ENCODE data around the gene KNCN. TPM values are rescaled to one million over a fixed set of nuclear protein-coding genes. Genes with fewer than 3 reads are reported as not detected.

KNCN gene
- total RNA-seq, 1 donor from 2014 or later = not detected

GRCh38 chr1:46501528-46501927 is 49.9 kb downstream of the KNCN start:
- peaks cover 60% of the 10 kb centered on the region for H3K27me3 Mint-ChIP-seq (ENCODE audit: unreplicated experiment)
- no peak overlapping the region for H3K4me3 Mint-ChIP-seq (ENCODE audit: unreplicated experiment)
- H3K27ac Mint-ChIP-seq (ENCODE audit: unreplicated experiment) = no peak overlapping the region
- no peaks in the 10 kb centered on the region for H3K36me3 Mint-ChIP-seq (ENCODE audit: unreplicated experiment)
- no peaks in the 10 kb centered on the region for H3K4me1 Mint-ChIP-seq (ENCODE audit: unreplicated experiment)
- TF ChIP-seq, protein P1, sequence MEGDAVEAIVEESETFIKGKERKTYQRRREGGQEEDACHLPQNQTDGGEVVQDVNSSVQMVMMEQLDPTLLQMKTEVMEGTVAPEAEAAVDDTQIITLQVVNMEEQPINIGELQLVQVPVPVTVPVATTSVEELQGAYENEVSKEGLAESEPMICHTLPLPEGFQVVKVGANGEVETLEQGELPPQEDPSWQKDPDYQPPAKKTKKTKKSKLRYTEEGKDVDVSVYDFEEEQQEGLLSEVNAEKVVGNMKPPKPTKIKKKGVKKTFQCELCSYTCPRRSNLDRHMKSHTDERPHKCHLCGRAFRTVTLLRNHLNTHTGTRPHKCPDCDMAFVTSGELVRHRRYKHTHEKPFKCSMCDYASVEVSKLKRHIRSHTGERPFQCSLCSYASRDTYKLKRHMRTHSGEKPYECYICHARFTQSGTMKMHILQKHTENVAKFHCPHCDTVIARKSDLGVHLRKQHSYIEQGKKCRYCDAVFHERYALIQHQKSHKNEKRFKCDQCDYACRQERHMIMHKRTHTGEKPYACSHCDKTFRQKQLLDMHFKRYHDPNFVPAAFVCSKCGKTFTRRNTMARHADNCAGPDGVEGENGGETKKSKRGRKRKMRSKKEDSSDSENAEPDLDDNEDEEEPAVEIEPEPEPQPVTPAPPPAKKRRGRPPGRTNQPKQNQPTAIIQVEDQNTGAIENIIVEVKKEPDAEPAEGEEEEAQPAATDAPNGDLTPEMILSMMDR (IDR thresholded peaks at IDR 0.05) = no peak
- no peaks in the 10 kb centered on the region for H3K9me3 Mint-ChIP-seq (ENCODE audit: unreplicated experiment)
- no peak for DNase-seq (ENCODE audit: extremely low spot score, unreplicated experiment)

DNA sequence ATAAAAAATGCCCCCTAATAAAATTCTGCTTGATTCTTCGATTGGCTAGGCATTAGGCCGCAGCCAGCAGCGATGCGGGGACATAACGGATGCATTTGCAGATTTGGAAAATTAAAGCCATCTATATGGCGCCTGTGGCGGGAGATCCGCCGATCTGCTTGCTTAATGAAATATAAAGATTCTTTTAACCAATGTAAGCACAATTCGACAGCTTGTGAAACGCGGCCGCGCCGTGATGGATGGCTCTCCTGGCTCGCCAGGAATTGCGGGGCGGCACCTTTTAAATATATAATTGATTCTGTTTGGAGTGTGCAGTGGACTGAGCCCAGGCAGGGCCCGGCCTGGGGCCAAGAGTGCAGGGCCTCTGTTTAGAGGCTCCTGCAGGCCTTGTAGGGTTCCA is 53.8 kb downstream of the KNCN start:
- Mint-ChIP-seq H3K36me3 (ENCODE audit: unreplicated experiment) (no peaks in the 10 kb centered on the region), H3K4me1 (ENCODE audit: unreplicated experiment) (no peaks in the 10 kb centered on the region), H3K4me3 (ENCODE audit: unreplicated experiment) (no peak overlapping the region), H3K9me3 (ENCODE audit: unreplicated experiment) (no peaks in the 10 kb centered on the region), H3K27me3 (ENCODE audit: unreplicated experiment) (peaks cover 85% of the 10 kb centered on the region), H3K27ac (ENCODE audit: unreplicated experiment) (no peak overlapping the region)
- TF ChIP-seq, protein P1 (IDR thresholded peaks at IDR 0.05) = no peak
- DNase-seq (ENCODE audit: extremely low spot score, unreplicated experiment) = no peak

DNA sequence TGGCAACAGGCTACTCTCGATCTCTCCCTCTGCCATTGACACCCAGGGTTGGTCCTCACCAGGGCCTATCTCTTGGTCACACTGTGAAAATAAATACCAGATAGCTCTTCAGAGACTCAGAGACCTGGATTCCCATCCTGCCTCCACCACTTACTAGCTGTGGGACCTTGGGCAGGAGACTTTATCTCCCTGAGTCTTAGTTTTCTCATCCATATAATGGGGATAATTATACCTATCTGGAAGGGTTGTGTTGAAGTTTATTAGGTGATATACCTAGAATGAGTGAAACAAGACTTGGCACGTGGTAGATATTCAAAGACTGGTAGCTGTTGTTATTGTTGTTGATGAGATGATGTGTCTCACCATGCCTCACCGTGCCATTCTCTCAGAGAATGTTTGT is 54.4 kb downstream of the KNCN start:
- H3K4me1 Mint-ChIP-seq (ENCODE audit: unreplicated experiment) = no peaks in the 10 kb centered on the region
- peaks cover 85% of the 10 kb centered on the region for H3K27me3 Mint-ChIP-seq (ENCODE audit: unreplicated experiment)

DNA sequence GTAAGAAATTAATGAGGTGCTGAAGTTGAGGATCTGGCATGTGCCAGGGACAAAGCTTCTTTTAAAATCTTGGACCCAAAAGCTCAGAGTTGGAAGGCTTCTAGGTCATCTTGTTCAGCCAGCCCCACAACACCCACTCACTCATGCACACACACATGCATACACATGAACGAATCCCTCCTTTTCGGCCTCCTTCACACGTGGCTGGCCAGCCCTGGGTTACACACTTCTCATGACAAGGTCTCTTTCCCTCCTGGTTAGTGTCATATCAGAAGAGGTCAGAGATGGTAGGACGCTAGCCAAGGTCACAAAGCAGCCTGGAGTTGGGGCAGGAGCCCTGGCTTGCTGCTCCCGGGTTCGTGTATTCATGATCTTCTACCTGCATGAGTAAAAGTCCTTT is 54.9 kb downstream of the KNCN start:
- Mint-ChIP-seq H3K36me3 (ENCODE audit: unreplicated experiment) (no peaks in the 10 kb centered on the region), H3K4me1 (ENCODE audit: unreplicated experiment) (no peaks in the 10 kb centered on the region), H3K27me3 (ENCODE audit: unreplicated experiment) (peaks cover 85% of the 10 kb centered on the region), H3K4me3 (ENCODE audit: unreplicated experiment) (no peak overlapping the region), H3K27ac (ENCODE audit: unreplicated experiment) (no peak overlapping the region), H3K9me3 (ENCODE audit: unreplicated experiment) (no peaks in the 10 kb centered on the region)
- TF ChIP-seq, protein P1 (IDR thresholded peaks at IDR 0.05) = no peak
- DNase-seq (ENCODE audit: extremely low spot score, unreplicated experiment) = no peak

More for the DNA sequence above, 54.4 kb downstream of the KNCN start:
- DNase-seq (ENCODE audit: extremely low spot score, unreplicated experiment) = no peak
- H3K9me3 Mint-ChIP-seq (ENCODE audit: unreplicated experiment) = no peaks in the 10 kb centered on the region
- H3K4me3 Mint-ChIP-seq (ENCODE audit: unreplicated experiment) = no peak overlapping the region
- no peaks in the 10 kb centered on the region for H3K36me3 Mint-ChIP-seq (ENCODE audit: unreplicated experiment)
- TF ChIP-seq, protein P1 (IDR thresholded peaks at IDR 0.05) = no peak
- H3K27ac Mint-ChIP-seq (ENCODE audit: unreplicated experiment) = no peak overlapping the region

GRCh38 chr1:46495778-46496177 is 55.7 kb downstream of the KNCN start:
- Mint-ChIP-seq H3K4me1 (ENCODE audit: unreplicated experiment) (no peaks in the 10 kb centered on the region), H3K36me3 (ENCODE audit: unreplicated experiment) (no peaks in the 10 kb centered on the region), H3K27me3 (ENCODE audit: unreplicated experiment) (peaks cover 83% of the 10 kb centered on the region), H3K9me3 (ENCODE audit: unreplicated experiment) (no peaks in the 10 kb centered on the region), H3K4me3 (ENCODE audit: unreplicated experiment) (no peak overlapping the region), H3K27ac (ENCODE audit: unreplicated experiment) (no peak overlapping the region)
- DNase-seq (ENCODE audit: extremely low spot score, unreplicated experiment) = no peak
- TF ChIP-seq, protein P1 (IDR thresholded peaks at IDR 0.05) = no peak

Other genes with a start within 250 kb of the KNCN start
- gene LRRC41, start 248.0 kb downstream of the KNCN start, total RNA-seq = 90.7 and 93.4 TPM in 2 replicates
- gene UQCRH, start 247.9 kb downstream of the KNCN start, total RNA-seq = 200 and 228 TPM in 2 replicates
- 21.6 and 24.5 TPM in 2 replicates for gene NSUN4, start 210.8 kb downstream of the KNCN start, total RNA-seq
- 12.2 and 15.3 TPM in 2 replicates for gene FAAH, start 157.3 kb downstream of the KNCN start, total RNA-seq
- not detected in 2 replicates for gene DMBX1, start 61.8 kb downstream of the KNCN start, total RNA-seq
- 32.5 and 35.0 TPM in 2 replicates for gene MKNK1, start 52.6 kb upstream of the KNCN start, total RNA-seq
- gene MOB3C, start 65.2 kb upstream of the KNCN start, total RNA-seq = 9.4 and 9.6 TPM in 2 replicates
- gene ATPAF1, start 116.7 kb upstream of the KNCN start, total RNA-seq = 34.2 and 35.7 TPM in 2 replicates
- not detected in 2 replicates for gene TEX38, start 120.2 kb upstream of the KNCN start, total RNA-seq
- gene EFCAB14, start 167.5 kb upstream of the KNCN start, total RNA-seq = 57.6 and 58.9 TPM in 2 replicates
- not detected in 2 replicates for gene CYP4B1, start 247.4 kb upstream of the KNCN start, total RNA-seq